ENCODE results near the gene RSBN1.

DNA sequence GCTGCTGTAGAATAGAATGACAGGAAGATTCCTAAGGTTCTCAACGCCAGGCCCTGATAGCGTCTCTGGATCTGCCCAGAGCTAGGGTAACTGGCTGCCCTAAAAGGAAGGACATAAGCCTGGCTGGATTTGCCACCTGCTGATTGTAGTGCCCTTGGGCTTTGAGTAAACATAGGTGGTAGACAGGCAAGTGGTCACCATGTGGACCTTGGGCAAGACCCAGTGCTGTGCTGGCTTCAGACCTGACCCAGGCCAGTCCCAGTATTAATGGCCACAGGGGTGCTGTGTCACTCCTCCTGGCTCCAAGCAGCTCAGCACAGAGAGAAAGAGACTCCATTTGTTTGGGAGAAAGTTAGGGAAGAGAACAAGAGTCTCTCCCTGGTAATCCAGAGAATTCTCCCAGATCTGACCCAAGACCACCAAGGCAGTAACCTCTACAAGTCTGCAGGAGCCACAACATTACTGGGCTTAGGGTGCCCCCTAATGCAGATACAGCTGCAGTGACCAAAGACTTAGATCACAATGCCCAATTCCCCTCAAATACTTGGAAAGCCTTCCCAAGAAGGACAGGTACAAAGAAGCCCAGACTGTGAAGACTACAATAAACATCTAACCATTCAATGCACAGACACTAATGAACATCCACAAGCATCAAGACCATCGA, 97.5 kb downstream of the RSBN1 start:
- TF ChIP-seq EZH2 (IDR thresholded peaks at IDR 0.05) = no peak
- TF ChIP-seq POLR2AphosphoS5 (IDR thresholded peaks at IDR 0.05; ENCODE audit: borderline replicate concordance, low read depth, low read length) = no peak
- no peak for TF ChIP-seq FOXP2 (optimal IDR thresholded peaks at IDR 0.05; ENCODE audit: control extremely low read depth, extremely low read length, insufficient read depth)
